Measurements from ENCODE around the gene LRRC75A.

DNA sequence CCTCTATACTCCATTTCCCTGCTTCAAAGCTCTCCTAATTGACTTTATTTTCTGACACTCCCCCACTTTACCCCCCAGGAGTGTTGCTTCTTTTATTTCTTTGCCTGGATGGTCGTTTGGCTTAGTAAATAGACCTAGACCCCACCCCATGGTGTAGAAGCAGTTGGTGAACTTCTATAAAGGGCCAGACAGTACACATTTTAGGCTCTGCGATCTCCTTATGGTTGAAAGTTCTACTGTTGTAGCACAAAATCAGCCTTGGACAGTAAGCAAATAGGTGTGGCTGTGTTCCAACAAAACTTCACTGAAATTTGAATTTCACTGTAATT is 45.1 kb upstream of the LRRC75A start:
- TF ChIP-seq, protein P1, sequence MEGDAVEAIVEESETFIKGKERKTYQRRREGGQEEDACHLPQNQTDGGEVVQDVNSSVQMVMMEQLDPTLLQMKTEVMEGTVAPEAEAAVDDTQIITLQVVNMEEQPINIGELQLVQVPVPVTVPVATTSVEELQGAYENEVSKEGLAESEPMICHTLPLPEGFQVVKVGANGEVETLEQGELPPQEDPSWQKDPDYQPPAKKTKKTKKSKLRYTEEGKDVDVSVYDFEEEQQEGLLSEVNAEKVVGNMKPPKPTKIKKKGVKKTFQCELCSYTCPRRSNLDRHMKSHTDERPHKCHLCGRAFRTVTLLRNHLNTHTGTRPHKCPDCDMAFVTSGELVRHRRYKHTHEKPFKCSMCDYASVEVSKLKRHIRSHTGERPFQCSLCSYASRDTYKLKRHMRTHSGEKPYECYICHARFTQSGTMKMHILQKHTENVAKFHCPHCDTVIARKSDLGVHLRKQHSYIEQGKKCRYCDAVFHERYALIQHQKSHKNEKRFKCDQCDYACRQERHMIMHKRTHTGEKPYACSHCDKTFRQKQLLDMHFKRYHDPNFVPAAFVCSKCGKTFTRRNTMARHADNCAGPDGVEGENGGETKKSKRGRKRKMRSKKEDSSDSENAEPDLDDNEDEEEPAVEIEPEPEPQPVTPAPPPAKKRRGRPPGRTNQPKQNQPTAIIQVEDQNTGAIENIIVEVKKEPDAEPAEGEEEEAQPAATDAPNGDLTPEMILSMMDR (IDR thresholded peaks at IDR 0.05; ENCODE audit: insufficient read depth, low read length): no peak
- TF ChIP-seq POLR2AphosphoS5 (IDR thresholded peaks at IDR 0.05; ENCODE audit: low read depth) (no peak), GABPA (IDR thresholded peaks at IDR 0.05; ENCODE audit: low read depth) (no peak)
- TF ChIP-seq, protein P2, sequence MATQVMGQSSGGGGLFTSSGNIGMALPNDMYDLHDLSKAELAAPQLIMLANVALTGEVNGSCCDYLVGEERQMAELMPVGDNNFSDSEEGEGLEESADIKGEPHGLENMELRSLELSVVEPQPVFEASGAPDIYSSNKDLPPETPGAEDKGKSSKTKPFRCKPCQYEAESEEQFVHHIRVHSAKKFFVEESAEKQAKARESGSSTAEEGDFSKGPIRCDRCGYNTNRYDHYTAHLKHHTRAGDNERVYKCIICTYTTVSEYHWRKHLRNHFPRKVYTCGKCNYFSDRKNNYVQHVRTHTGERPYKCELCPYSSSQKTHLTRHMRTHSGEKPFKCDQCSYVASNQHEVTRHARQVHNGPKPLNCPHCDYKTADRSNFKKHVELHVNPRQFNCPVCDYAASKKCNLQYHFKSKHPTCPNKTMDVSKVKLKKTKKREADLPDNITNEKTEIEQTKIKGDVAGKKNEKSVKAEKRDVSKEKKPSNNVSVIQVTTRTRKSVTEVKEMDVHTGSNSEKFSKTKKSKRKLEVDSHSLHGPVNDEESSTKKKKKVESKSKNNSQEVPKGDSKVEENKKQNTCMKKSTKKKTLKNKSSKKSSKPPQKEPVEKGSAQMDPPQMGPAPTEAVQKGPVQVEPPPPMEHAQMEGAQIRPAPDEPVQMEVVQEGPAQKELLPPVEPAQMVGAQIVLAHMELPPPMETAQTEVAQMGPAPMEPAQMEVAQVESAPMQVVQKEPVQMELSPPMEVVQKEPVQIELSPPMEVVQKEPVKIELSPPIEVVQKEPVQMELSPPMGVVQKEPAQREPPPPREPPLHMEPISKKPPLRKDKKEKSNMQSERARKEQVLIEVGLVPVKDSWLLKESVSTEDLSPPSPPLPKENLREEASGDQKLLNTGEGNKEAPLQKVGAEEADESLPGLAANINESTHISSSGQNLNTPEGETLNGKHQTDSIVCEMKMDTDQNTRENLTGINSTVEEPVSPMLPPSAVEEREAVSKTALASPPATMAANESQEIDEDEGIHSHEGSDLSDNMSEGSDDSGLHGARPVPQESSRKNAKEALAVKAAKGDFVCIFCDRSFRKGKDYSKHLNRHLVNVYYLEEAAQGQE (IDR thresholded peaks at IDR 0.05; ENCODE audit: insufficient replicate concordance, low read depth): no peak
